ENCODE results near the gene BORCS6.

Gene BORCS6

GRCh38 chr17:8153957-8154607, 35.9 kb downstream of the BORCS6 start:
- DNase-seq, result peak; percentile 88

- peak; percentile 75 for DNase-seq
Measured at GRCh38 chr17:8153525-8153956, 36.4 kb downstream of the BORCS6 start.

DNA sequence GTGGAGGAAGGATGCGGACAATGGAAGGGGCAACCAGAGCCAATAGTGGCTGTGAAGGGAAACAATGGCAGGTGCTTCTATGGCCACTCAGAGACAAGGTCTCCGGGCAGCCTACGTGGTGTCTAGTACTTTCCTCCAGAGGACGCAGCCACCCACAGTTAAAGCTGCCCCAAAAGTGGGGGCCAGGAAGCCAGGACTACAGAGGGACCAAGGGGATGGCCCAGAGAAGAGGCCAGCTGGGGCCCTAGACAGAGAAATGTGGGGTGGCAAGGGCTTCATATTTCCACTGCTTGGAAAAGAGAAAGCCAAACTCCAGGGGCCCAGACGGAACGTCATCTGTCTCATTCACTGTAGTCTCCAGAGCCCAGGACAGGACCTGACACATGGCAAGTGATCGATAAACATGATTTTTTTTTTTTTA, 36.9 kb downstream of the BORCS6 start:
- DNase-seq, result no peak

DNA sequence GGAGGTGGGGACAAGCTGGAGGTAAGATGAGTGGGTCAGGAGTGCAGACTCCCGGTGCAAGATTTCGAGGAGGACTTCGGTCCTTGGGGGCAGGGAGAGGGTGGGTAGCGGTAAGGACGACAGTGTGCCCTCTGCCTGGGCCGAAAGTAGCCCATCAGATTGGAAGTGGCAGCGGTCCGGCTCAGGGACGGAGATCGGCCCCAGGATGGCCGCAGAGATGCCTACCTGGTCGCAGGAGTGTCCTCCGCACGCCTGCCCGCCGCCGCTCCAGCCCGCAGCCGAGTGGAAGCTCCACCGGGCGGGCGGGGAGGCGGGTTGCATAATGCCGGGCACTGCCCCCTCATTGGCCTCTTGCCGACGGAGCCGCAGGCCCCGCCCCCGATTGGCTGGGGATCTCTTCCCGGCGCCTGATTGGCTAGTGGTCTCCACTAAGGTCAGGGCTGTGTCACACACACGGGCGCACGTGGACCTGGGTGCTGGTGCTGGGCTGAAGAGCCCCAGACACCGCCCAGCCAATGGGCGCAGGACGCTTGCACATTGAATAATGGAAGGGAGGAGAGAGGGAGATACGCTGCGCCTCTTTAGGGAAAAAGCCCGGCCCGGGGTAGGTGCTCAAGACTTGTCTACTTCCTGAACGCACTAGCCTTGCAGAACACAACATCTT, 37.7 kb downstream of the BORCS6 start, which contains the start of gene PER1:
PER1 (minus strand) TSS at position 293 of the 664 bp plus-strand sequence. CDS start 1,698 bp downstream, outside the sequence.
- DNase-seq, result peak; percentile 90

DNA sequence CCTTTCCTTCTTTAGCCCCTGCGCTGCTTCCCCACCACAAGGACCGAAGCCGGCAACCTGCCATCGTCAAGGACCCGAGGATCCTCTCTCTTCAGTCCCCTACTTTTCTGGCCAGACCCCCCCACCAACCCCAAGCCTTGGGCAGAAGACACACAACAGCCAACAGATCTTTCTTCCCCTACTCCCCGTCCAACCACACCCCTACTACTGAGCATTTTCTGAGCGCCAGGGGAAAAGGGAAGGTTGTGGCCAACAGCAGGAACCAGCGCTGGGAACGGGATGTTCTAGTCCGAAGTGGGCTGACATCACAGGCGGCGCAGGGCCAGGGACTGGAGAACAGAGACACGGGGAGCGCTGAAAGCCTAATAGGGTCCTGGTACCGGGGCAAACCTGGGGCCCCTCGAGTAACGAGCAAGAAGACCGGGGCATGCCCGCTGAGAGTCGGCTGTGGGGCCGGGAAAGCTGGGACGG, 38.3 kb downstream of the BORCS6 start:
- DNase-seq, result peak; percentile 29

- peak; percentile 88 for DNase-seq
Measured at GRCh38 chr17:8151120-8151640, 38.8 kb downstream of the BORCS6 start.

- no peak for DNase-seq
Measured at GRCh38 chr17:8150194-8151119, 39.5 kb downstream of the BORCS6 start.

DNA sequence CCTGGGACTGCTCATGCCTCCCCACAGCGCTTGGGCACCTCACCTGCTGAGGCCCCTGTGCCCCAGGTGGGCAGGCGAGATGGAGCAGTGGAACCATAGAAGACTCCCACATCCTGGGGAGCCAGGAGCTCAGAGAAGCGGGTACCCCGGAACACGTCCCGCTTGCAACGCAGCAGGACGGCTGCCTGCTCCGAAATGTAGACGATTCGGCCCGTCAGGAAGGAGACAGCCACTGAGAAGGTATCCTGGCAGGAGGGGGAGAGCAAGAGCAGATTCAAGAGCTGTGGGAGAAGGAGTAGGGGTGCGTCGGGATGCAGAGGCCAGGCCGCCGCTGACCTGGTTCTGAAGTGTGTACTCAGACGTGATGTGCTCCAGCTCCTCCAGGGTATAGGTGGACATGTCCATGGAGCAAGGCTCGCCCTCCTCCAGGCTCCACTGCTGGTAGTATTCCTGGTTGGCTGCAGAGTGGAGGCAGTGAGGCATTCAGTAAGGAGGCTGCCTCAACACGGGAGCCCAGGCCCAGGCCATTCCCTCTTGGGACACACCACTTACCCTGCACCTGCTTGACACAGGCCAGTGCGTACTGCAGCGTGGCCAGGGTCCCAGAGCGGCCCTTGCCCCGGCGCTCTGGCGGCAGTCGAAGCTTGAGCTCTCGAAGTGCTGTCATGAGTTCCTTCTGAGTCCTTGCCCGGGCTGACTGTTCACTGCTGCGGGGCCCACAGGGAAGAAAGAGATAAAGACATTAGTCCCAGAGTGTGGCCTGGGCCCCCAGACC, 40.4 kb downstream of the BORCS6 start:
- DNase-seq, result no peak

GRCh38 chr17:8148560-8148959, 41.4 kb downstream of the BORCS6 start:
- no peak for DNase-seq

DNA sequence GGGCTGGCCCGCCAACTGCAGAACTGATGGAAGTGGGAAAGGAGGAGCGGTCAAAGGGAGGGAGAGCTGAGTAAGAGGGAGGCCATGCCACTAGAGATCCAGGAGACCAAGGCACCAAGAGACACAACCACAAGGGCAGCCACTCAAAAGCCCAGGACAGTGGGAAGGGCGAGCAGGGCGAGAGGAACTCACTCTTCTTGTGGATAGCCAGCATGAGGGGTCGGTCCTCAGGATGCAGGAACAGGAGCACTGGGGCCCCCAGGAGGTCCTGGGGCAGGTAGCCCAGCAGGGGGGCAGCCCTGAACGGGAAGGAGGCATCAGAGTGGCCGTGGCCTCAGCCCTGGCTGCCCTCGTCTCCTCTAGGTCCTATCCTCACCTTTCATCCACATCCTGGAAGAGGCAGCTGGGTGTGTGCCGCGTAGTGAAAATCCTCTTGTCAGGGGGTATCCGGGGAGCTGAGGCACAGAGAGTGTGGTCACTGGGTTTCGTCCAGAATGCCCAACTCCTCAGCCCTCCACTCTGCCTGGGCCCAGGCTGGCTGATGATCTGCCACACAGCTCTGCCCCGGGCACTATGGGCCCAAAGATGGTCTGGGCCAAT, 42.1 kb downstream of the BORCS6 start:
- DNase-seq, result no peak

DNA sequence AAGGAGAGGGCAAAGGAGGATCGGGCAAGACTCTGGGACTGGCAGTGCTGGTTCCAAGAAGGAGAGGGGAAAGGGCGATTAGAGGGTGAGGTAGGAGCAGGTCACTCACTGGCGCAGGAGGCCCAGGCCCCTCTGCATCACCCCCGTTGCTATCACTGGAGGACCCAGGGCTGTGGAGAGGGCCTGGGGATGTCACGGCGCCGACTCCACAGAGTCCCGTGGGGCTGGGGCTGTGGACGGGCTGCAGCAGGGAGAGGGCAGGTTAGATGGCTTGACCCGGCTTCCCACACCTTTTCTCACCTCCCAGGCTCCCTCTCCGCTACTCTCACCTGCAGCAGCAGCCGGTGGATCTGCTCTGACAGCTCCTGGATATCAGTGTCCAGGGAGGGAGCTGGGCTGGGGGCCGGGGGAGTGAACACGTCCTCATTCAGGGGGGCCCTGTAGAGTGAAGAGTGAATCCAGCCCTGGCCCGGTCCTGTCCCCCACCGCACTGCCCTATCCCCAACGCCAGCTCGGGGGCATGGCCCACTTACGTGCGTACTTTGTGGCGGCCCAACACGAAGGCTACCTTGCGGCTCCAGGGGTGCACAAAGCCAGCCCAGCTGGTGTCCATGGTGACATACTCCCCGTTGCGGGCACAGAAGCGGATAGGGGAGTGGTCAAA, 42.7 kb downstream of the BORCS6 start:
- no peak for DNase-seq

GRCh38 chr17:8146381-8147140, 43.4 kb downstream of the BORCS6 start:
- no peak for DNase-seq

DNA sequence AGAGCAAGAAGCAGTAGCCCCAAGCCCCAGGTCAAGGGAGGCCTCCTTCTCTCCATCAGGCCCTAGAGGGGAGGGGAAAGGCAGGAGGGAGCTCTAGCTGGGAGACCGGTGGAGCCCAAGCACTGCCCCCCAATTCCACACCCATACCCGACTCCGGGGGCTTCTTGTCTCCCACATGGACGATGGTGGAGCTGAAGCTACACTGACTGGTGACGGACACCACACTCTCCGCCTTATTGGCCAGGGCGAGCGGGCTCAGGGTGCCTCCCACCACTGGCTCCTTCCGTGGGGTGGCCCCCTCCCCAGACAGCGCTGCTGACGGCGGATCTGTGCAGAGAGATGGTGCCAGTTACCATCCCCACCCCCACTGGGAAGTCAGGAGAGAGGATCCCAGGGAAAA, 44.2 kb downstream of the BORCS6 start:
- DNase-seq, result no peak

DNA sequence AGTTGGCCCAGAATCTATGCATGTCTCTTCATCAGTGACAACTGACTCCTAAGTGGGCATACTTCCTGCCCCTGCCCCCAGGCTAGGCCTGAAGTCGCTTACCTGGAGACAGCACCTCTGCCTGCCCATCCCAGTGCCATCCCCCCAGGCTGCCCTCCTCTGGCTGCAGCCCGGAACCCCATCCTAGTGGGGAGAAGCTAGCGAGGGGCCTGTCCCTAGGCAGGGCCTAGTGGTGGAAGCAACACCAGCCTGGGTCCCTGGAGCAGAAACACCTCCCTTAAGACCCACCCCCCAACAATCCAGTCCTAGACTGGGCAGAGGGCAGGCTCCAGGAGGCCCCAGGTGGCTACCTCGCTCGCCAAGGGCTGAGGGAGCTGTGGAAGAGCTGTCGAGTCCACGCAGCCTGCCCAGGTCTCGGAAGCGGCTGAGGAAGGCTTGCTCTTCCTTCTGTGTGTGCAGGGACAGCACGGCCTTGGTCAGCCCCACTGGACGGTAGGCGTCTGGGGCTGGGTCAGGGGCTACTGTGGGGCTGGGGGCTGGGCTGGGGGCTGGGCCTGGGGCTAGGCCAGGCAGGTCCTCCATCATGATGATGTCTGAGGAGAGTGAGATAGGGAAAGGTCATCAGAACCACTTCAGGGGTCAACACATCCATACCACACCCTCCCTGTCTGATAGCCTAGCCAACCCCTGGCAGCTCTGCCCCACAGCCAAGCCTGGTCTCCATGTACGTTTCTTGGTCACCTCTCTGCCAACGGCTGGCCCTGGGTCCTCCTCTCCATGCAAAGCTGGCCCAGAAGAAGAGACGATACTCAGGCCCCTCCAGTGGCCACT, 45.4 kb downstream of the BORCS6 start:
- no peak for DNase-seq

- DNase-seq, result no peak
Measured at GRCh38 chr17:8143581-8144400, 46.2 kb downstream of the BORCS6 start.

DNA sequence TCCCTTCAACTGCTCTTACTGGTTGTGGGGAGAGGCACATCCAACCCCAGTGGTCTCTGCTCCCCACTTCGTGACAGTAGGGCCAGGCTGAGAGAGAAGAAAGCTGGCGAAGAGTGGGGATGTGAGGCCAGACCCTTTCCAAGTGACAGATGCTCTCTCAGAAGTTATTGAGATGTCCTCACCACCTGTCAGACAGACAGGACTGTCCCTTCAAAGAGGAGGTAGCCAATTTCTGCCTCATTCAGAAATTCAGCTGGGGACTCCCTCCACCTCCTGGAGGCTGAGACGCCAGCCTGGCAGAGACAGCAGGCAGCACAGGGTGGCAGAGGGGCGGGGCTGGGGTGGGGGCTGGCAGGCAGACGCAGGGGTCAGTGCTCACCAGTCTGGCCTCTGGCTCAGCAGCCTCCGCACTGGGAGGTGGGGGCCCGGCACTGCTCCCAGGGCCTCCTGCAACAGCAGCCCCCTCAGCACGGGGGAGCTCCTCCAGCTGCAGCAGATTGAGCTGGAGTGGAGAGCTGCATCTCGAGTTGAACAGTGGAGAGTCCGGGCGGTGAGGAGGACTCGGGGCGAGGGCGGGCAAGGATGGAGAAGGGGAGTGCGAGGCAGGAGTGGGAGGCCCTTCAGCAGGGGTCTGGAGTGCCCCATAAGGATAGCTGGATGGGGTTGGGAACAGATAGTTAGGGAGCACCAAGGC, 46.9 kb downstream of the BORCS6 start:
- DNase-seq, result no peak

DNA sequence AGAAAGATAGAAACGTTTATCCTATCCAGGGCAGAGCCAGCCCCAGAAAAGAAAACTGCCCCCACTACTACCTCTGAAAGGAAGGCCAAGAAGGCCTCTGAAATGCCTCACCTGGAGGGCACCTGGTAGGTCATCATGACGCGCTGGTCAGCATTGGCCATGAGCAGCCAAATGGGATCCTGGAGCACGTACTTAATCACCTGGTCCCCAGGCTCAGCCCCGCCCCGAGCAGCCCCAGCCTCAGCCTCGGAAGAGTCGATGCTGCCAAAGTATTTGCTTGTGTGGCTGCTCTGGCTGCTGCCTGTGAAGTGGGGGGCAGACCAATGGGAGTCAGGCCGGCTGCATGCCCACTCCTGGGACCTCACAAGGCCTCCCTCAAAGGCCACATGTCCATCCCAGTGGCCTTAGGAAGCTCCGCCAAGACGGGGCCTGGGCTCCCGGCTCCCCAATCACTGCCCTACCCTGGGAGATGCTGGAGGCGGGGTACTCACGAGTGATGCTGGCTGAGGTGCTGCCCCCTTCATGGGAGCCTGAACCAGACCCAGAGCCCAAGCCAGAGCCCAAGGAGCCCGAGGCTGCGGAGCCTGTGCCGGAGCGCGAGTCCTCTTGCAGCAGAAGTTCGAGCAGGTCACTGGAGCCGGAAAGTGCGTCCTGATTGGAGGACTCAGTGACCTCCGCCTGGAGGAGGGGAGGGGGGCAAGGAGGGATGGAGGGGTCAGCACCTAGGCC, 47.7 kb downstream of the BORCS6 start:
- no peak for DNase-seq
